Measurements from ENCODE around the gene NXN.

DNA sequence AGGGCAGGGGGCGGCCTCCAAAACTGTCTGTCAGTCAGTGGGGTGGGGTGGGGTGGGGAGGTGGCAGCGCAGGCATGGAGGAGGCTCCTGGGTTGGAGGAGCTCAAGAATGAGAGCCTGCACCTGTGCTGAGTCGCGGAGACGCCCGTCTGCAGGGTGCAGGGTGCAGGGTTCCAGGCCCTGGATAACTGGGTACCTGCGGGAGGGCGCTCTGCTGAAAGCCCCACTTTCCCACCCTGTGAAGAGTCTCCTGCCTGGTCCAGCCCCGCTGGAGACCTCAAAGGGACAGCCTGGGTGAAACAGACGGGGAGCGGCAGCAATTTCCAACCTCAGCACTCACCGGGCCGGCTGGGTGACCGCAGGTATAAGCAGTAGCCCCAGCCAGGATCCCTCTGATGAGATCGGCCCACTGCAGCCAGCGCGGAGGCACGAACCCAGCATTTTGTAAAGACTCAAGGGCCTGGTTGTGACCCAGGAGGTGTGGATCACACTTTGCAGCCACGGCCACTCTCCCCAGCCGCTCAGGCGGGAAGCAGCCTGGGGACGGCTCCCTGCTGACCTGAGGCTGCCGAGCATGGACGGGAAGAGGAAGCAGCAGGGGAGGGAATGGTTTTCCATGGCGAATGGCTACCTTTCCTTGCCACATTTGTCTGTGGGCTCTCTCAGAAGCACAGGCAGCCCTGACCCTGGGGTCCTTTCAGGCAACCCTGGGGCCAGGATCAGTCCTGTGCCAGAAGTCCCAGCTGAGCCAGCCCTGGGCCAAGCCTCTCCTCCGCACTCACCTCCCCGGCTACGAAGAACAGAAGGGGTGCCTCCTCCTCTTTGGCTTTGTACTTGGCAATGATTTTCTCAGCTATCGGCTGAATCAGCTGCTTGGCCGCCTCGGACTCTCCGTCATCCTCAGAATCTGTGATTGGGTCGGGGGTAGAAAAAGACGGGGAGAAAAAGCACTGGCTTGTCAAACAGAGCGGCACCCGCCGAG is 176.4 kb downstream of the NXN start:
- TF ChIP-seq CTCF (IDR thresholded peaks at IDR 0.05) (no peak), POLR2AphosphoS5 (IDR thresholded peaks at IDR 0.05; ENCODE audit: low read depth, low read length) (no peak)

All from Panc1 (cell line).